ENCODE data around the gene TRABD2A. TPM values are rescaled to one million over a fixed set of nuclear protein-coding genes. Genes with fewer than 3 reads are reported as not detected.
"Not testable (repeated sequence)": the region's sequence is repeated elsewhere in the genome, so short reads cannot be mapped to it uniquely, and the experiment has no call there.

TRABD2A gene
- total RNA-seq, 1 donor from 2014 or later, result 0.84 TPM

DNA sequence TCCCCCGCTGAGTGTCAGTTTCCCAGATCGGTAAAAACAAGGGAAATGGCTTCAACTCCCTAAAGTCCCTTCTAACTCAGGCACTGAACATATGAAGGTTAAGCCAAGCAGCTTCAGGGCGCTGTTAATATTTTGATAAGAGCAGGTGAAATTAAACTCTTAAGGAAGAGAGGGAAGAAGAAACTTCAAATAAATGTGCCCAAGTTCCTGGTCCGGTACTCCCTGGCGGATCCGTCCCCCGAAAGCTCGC is 564 bp downstream of the TRABD2A start:
- Mint-ChIP-seq H3K4me1 (peaks cover 24% of the 10 kb centered on the region), H3K27ac (ENCODE audit: unreplicated experiment) (no peak overlapping the region), H3K9me3 (no peaks in the 10 kb centered on the region), H3K27me3 (ENCODE audit: low read depth) (peaks cover 93% of the 10 kb centered on the region), H3K4me3 (peak overlapping the region; percentile 58), H3K36me3 (ENCODE audit: low read depth) (no peaks in the 10 kb centered on the region)
- DNase-seq (ENCODE audit: low read depth, low spot score), result no peak
- TF ChIP-seq CTCF (conservative IDR thresholded peaks at IDR 0.05), result no peak

DNA sequence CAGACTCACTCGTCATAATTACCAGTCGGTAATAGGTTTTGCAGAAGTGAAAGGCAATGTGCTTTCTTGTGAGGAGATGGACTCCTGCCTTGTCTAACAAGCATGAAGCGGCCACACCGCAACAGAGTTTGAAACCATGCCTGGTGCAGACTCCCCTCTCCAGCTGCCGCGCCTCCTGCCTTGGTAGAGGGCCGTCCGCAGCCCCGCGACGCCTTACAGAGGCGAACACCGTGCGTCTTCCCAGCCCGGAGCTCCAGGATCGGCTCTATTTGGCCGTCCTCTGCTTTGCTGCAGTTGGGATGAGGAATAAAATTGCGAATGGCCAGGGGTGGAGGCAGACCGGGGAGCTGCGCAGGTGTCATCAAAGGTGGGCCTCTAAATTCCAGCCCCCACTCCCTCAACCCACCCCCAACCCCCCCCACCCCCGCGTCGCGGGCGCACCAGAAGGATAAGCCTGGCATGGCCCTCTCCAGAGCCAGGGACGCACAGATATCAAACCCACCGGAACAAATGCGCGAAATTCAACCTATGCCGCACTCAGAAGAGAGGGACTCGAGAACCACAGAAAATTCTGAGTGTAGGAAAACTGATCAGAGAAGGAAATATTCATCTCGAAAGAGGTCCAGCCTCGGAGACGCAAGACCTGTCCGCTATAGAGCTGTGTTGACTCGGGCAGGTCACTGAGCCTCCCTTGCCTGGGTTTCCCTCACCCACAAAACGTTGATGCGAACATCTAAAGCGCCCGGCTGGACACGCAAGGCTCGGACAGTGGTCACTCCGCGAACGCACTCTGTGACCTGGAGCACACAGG is 1.1 kb downstream of the TRABD2A start:
- peaks cover 98% of the 10 kb centered on the region for H3K27me3 Mint-ChIP-seq (ENCODE audit: low read depth)
- no peak overlapping the region for H3K27ac Mint-ChIP-seq (ENCODE audit: unreplicated experiment)
- H3K9me3 Mint-ChIP-seq, result no peaks in the 10 kb centered on the region
- H3K36me3 Mint-ChIP-seq (ENCODE audit: low read depth), result no peaks in the 10 kb centered on the region
- TF ChIP-seq CTCF (conservative IDR thresholded peaks at IDR 0.05), result no peak
- DNase-seq (ENCODE audit: low read depth, low spot score), result no peak
- peak overlapping the region; percentile 58 for H3K4me3 Mint-ChIP-seq
- H3K4me1 Mint-ChIP-seq, result peaks cover 28% of the 10 kb centered on the region

DNA sequence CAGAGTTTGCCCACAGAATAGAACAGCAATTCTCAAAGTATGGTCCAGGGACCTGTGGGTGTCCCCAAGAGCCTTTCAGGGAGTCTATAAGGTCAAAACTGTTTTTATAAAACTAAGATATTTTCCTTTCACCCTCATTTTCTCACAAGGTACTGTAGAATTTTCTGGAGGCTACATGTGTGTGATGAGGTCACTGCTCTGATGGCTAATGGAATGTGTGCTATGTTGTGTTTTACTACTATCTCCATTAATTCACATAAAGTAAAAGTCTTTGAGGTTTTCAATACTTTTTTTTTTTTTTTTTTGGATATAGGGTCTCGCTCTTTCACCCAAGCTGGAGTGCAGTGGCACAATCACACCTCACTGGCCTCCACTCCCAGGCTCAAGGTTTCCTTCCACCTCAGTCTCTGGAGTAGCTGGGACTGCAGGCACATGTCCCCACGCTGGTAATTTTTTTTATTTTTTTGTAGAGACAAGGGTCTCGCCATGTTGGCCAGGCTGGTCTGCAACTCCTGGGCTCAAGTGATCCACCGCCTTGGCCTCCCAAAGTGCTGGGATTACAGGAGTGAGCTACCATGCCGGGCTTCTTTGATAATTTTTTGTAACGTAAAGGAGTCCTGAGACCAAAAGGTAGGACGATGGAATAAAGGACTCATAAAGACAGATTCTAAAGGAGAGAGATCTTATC is 1.8 kb downstream of the TRABD2A start:
- no peaks in the 10 kb centered on the region for H3K36me3 Mint-ChIP-seq (ENCODE audit: low read depth)
- no peak for DNase-seq (ENCODE audit: low read depth, low spot score)
- peaks cover 91% of the 10 kb centered on the region for H3K27me3 Mint-ChIP-seq (ENCODE audit: low read depth)
- peaks cover 28% of the 10 kb centered on the region for H3K4me1 Mint-ChIP-seq
- no peak overlapping the region for H3K27ac Mint-ChIP-seq (ENCODE audit: unreplicated experiment)
- TF ChIP-seq CTCF (conservative IDR thresholded peaks at IDR 0.05), result no peak
- H3K9me3 Mint-ChIP-seq, result no peaks in the 10 kb centered on the region
- H3K4me3 Mint-ChIP-seq, result no peak overlapping the region

DNA sequence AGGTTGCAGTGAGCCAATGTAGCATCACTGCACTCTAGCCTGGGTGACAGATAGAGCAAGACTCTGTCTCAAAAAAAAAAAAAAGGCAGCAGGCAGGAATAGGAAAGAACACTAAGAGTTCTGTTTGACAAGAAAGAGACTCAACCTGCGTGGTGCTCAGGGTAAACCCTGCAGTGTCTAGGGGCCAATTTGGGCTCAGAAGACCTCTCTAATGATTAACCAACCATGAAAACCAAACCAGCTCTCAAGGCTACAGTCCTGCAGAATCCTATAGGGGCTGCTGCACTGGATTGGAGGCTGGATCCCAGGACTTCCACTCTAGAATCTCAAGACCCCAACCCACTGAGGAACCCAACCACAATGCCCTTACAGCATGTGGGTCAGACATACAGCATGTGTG is 2.4 kb downstream of the TRABD2A start:
- Mint-ChIP-seq H3K4me1 (peaks cover 28% of the 10 kb centered on the region), H3K4me3 (no peak overlapping the region), H3K27ac (ENCODE audit: unreplicated experiment) (no peak overlapping the region), H3K27me3 (ENCODE audit: low read depth) (peaks cover 85% of the 10 kb centered on the region), H3K9me3 (no peaks in the 10 kb centered on the region), H3K36me3 (ENCODE audit: low read depth) (no peaks in the 10 kb centered on the region)
- no peak for DNase-seq (ENCODE audit: low read depth, low spot score)
- no peak for TF ChIP-seq CTCF (conservative IDR thresholded peaks at IDR 0.05)

- Mint-ChIP-seq H3K9me3 (no peaks in the 10 kb centered on the region), H3K27ac (ENCODE audit: unreplicated experiment) (no peak overlapping the region), H3K4me1 (peaks cover 15% of the 10 kb centered on the region), H3K27me3 (ENCODE audit: low read depth) (peaks cover 73% of the 10 kb centered on the region), H3K36me3 (ENCODE audit: low read depth) (no peaks in the 10 kb centered on the region), H3K4me3 (no peak overlapping the region)
- DNase-seq (ENCODE audit: low read depth, low spot score), result no peak
- no peak for TF ChIP-seq CTCF (conservative IDR thresholded peaks at IDR 0.05)
Observed at GRCh38 chr2:84876369-84876768, 4.5 kb downstream of the TRABD2A start.

GRCh38 chr2:84875619-84876018 is 5.3 kb downstream of the TRABD2A start:
- H3K4me3 Mint-ChIP-seq; H3K9me3 Mint-ChIP-seq; H3K36me3 Mint-ChIP-seq (ENCODE audit: low read depth); DNase-seq (ENCODE audit: low read depth, low spot score); H3K27ac Mint-ChIP-seq (ENCODE audit: unreplicated experiment): not testable (repeated sequence)
- peaks cover 68% of the 10 kb centered on the region for H3K27me3 Mint-ChIP-seq (ENCODE audit: low read depth)
- peaks cover 11% of the 10 kb centered on the region for H3K4me1 Mint-ChIP-seq

All from neural crest cell (in vitro differentiated cells).